GM18868 (cell line): ENCODE data around the gene COLGALT1.
A peak's percentile ranks its signal among the peaks of the same experiment; 100 is the strongest.
"Not testable (repeated sequence)": the region's sequence is repeated elsewhere in the genome, so short reads cannot be mapped to it uniquely, and the experiment has no call there.

ENCODE experiments used
- ATAC-seq: cut with Tn5 transposase; IDR thresholded peaks from one replicate; pipeline ENCODE4 v1.9.1; 2021; ENCODE audit warnings: mild to moderate bottlenecking, moderate library complexity; ENCODE audit not compliant: unreplicated experiment

Gene COLGALT1

DNA sequence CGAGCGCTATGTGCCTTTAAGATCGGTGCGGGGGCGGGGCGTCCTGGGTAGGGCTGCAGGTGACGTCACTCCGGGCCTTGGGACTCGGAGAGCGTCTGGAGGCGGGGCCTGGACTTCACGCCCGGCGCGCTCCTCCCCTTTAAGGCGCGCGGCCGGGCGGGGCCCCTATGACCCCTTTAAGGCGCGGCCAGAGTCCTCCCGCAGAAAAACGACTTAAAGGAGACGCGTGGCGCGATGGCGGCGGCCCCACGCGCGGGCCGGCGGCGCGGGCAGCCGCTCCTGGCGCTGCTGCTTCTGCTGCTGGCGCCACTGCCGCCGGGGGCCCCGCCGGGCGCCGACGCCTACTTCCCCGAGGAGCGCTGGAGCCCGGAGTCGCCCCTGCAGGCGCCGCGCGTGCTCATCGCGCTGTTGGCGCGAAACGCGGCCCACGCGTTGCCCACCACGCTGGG is at the start of gene COLGALT1:
COLGALT1 (plus strand) TSS at position 170 of the 449 bp plus-strand sequence; CDS start at position 235, 65 bp downstream.
- ATAC-seq: peak; percentile 87

DNA sequence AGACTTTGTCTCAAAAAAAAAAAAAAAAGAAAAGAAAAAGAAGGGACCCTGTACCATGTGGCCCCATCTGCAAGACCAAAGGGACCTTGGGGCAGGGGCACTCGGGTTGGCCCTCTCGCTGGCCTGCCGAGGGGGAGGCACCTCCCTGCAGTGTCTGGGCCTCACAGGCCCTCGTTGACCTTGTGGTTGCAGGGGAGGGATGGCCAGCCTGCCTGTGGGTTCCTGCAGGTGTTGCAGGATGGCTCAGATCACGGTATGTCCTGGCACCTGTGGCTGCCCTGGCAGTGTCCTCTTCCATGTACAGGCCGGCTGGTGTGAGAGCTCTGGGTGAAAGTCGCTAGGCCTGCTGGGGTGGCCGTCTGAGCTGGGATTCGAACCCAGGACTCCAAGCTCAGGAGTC is 48.7 kb upstream of the COLGALT1 start:
- no peak for ATAC-seq

DNA sequence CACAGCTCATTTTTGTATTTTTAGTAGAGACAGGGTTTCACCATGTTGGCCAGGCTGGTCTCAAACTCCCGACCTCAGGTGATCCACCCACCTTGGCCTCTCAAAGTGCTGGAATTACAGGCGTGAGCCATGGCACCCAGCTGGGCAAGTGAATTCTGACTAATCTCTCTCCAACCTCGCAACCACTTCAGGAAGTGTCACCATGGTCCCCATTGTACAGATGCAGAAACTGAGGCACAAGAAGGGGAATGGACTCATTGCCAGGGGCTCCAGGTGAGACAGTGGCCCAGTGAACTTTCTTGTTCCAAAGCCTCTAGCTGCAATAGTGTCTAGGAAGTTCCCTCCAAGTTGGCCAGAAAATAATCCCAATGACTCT is 46.9 kb upstream of the COLGALT1 start:
- ATAC-seq: not testable (repeated sequence)

DNA sequence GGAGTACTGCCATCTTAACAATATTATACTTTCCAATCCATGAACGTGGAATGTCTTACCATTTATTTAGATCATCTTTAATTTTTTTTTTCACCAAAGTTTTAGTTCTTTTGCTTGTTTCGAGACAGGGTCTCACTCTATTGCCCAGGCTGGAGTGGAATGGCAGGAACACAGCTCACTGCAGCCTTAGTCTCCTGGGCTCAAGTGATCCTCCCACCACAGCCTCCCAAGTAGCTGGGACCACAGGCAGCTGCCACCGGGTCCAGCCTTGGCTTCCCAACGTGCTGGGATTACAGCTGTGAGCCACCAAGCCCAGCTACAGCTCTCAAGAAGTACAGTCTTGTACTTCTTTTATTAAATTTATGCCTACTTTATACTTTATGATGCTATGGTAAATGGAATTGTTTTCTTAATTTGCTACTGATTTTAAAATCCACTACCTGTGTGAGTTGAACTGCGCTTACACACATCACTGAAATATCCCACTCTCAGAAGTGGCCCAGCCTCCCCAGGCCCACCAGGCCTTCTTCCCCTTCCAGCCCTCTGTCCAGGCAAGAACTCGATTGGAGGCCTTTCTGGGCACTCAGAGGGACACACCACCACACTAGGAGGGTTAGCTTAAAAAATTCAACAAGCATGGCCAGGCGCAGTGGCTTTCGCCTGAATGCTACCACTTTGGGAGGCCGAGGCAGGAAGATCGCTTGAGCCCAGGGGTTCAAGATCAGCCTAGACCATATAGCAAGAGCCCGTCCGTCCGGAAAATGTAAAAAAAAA is 45.0 kb upstream of the COLGALT1 start:
- no peak for ATAC-seq

DNA sequence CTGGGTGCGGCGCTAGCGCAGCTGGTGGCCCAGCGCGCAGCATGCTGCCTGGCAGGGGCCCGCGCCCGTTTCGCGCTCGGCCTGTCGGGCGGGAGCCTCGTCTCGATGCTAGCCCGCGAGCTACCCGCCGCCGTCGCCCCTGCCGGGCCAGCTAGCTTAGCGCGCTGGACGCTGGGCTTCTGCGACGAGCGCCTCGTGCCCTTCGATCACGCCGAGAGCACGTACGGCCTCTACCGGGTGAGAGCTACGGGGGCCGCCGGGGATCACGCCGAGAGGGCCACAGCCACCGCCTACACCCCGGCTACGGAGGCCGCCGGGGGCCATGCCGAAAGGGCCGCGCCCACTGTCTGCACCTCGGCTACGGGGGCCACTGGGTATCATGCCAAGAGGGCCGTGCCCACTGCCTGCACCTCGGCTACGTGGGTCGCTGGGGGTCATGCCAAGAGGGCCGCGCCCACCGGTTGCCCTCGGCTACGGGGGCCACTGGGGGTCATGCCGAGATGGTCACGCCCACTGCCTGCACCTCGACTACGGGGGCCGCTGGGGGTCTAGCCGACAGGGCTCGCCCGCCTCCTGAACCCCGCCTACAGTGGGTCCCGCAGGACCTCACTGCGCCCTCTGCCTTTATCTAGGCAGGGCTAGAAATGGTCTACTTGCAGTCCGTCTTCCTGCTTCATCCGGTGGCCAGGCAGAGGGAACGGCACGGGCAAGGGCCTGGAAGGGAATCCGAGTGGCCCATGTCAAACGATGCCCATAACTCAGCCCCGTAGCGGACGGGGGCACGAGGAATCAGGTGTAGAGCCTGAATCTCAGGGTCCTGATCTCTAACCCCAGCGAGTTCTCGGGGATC is 43.5 kb upstream of the COLGALT1 start:
- ATAC-seq: peak; percentile 54

DNA sequence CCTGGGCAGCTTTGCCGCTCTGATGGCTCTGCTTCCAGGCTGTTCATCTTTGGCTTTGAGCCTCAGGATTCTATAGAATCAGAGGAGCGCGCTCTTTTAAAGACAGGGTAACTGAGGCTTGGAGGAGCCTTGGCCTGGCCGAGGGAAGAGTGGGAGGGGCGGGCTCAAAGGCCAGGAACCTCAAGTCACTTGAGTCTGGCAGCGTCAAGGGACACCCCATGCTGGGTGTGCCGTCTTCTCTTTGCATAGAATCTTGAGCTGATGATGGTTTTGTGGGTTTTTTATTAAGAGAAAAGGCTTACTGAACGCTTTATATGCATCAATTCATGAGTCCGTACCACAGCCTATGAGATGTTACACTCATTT is 42.9 kb upstream of the COLGALT1 start:
- no peak for ATAC-seq

DNA sequence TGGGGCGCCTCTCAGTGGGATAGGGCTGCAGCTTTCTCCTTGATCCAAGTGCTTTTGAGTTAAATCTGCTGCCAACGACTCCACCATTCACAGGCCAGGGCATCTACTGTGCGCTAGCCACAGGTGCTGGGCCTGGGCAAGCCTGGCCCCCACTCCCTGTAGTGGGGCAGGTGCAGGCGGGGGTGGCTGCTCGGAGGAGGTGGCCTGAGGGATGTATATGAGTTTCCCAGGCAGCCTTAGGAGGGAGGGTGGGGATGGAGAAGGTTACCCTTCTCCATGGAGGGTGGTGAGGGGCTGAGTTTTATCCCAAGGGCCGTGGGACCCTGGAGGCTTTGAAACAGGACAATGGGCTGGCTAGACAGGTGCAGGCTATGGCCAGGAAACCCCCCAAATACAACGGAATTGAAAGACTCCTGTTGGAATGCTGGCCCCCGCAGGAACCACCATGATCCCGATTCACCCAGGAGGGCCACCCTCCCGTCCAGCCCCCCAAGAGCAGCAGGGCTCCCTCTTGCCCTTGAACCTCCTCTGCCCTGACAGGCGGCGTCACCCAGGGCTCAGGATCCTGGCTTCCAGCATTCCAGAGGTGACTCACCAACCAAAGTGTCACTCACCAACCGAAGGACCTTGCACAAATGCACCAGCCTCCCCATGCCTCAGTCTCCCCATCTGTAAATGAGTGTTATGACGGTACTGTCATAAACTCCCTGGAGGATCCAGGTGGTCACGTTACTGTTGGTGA is 39.9 kb upstream of the COLGALT1 start:
- no peak for ATAC-seq

DNA sequence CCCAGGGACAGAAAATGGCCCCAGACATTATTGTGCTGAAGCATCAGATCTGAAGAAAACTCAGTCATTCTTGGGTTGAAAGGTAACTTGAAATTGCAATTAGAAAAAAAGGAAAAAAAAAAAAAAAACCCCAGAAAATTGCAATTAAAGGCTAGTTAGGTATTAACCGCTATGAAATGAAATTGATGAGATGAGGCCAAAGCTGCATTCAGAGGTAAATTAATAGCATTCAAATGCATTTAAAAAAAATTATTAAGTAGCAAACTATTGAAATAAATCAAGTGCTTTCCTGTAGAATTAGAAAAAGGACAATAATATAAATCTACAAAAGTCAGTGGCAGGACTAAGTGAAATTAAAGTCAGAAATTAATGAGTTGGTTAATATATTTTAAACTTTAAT is 37.6 kb upstream of the COLGALT1 start:
- ATAC-seq: no peak

DNA sequence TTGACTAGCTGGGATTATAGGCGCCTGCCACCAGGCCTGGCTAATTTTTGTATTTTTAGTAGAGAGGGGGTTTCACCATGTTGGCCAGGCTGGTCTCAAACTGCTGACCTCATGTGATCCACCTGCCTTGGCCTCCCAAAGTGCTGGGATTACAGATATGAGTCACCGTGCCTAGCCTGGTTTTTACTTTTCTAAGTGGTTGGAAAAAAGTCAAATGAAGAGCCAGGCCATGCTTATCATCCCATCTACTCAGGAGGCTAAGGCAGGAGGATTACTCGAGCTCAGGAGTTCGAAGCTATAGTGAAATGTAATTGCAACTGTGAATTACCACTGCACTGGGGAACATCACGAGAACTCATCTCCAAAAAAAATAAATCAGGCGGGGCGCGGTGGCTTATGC is 36.8 kb upstream of the COLGALT1 start:
- ATAC-seq: not testable (repeated sequence)

DNA sequence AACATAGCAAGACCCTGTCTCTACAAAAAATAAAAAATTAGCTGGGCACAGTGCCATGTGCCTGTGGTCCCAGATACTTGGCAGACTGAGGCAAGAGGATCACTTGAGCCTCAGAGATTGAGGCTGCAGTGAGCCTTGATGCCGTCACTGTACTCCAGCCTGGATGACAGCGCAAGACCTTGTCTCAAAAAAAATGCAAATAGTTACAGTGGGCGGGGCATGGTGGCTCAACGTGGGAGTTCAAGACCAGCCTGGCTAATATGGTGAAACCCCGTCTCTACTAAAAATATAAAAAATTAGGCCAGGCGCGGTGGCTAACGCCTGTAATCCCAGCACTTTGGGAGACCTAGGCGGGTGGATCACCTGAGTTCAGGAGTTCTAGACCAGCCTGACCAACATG is 35.5 kb upstream of the COLGALT1 start:
- ATAC-seq: no peak

DNA sequence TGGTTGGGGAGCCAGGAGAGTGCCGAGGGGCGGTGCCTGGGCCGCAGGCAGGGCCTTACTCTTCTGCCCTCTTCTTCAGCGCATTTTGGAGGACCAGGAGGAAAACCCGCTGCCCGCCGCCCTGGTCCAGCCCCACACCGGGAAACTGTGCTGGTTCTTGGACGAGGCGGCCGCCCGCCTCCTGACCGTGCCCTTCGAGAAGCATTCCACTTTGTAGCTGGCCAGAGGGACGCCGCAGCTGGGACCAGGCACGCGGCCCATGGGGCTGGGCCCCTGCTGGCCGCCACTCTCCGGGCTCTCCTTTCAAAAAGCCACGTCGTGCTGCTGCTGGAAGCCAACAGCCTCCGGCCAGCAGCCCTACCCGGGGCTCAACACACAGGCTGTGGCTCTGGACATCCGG is 34.6 kb upstream of the COLGALT1 start:
- ATAC-seq: no peak

DNA sequence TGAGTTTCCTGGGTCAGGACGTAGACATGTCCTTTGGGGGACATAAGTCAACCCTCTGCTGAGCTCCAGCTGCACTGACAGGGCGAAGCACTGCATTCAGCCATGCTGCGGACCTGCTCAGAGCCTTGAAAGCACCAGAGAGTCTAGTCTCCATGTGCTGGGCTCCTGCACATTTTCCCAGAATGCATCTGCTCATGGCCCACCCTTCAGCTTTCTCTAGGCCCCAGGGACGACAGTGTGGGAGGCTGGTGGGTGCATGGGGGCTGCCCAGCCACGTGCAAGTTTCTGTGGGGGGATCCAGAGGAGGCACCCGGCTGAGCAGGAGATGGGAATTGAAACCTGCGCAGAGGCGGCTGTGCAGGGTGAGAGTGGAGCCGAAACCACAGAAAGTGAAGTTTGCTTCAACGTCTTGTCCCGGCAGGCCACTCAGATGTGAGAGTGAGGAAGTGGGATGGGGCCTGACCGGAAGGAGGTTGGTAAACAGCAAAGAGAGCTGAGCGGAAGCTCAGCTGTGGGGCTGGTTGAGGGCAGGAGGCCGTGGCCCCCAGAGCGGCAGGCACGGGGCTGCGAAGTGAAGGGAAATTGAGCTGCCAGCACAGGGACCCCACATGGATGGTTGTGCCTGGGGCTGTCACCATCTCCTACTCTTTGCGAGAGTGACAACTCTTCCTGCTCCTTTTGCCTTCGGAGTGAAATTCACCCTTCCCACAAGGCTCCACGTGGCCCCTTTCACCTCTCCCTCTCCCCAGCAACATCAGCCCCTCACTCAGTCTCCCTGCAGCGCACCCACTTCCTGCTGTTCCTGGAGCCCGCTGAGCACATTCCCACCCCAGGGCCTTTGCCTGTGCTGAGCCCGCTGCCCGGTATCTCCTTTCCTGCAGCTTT is 32.2 kb upstream of the COLGALT1 start:
- peak; percentile 77 for ATAC-seq

DNA sequence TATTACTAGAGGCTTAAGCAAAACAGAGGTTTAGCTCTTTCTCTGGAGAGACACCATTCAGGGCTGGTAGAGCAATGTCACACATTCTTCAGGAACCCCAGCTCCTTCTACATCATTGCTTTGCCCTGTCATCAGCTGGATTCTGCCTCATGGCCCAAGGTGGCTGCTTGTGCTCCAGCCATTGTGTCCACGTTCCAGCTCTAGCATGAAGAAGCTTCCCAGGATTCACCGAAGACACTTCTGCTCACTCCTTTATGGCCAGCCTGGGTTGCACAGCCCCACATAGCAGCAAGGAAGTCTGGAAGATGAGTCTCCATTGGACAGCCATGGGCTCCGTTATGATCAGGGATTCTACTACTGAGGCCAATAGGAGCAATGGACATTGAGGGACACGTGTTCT is 30.8 kb upstream of the COLGALT1 start:
- ATAC-seq: no peak

DNA sequence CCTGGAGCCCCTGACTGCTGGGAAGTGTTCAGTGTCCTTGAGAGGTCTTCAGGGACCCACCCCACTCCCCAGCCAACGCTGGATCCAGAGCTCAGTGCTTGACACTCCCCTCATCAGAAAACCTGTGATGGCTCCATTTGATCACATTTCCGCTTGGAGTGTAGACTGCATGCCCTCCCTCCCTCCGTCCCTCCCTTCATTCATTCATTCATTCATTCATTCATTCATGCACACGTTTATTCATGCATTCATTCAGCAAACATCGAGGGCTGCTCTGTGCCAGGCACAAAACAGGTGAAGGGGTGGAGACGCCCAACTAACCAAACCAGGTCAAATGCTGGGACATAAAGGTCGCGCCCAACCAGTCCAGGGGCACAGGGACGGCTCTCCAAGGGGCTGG is 30.3 kb upstream of the COLGALT1 start:
- no peak for ATAC-seq

DNA sequence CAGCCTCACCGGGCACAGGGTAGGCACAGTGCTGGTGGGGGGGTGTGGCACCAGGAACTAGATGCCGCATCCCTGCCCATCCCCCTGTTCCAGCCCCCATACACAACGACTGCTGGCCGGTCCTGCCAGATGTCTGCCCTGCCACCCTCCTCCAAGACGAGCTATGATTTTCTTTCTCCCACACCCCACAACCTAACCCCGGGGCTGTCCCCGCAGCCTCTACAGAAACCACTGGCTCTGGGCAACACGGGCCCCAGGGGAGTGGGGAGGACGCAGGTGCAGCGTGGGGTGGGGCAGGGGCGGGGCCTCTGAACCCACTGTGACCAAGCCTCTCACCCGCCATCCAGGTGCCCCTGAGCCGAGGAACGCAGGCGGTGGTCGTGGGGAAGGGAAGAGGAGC is 28.5 kb upstream of the COLGALT1 start:
- no peak for ATAC-seq

DNA sequence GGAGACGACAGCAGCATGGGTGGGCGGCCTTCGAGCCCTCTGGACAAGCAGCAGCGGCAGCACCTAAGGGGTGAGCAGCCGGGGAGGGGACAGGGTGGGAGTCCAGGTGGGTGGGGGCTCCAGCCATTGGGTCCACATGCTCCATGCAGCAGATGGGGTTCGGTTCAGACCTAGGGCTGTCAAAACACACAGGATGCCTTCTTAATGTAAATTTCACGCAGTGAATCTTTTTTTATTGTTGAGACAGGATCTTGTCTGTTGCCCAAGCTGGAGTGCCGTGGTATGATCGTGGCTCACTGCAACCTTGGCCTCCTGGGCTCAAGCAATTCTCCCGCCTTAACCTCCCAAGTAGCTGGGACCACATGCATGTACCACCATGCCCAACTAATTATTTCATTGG is 28.1 kb upstream of the COLGALT1 start:
- no peak for ATAC-seq

DNA sequence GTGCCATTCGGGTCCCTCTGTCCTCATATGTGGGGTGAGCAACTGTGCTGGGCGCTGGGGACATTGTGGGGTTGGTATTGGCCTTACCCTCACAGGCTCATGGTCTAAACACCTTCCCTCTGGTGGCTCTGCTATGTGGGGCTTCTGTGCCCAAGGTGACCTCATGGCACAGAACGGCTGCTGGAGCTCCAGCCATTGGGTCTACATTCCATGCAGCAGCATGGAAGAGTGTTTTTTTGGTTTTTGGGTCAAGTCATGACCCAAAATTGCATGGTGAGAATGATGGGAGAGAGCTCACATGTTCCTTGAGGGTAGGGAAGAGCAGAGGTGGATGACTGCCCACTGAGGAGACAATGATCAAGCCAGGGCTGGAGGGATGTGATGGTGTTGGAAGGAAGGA is 26.8 kb upstream of the COLGALT1 start:
- no peak for ATAC-seq

DNA sequence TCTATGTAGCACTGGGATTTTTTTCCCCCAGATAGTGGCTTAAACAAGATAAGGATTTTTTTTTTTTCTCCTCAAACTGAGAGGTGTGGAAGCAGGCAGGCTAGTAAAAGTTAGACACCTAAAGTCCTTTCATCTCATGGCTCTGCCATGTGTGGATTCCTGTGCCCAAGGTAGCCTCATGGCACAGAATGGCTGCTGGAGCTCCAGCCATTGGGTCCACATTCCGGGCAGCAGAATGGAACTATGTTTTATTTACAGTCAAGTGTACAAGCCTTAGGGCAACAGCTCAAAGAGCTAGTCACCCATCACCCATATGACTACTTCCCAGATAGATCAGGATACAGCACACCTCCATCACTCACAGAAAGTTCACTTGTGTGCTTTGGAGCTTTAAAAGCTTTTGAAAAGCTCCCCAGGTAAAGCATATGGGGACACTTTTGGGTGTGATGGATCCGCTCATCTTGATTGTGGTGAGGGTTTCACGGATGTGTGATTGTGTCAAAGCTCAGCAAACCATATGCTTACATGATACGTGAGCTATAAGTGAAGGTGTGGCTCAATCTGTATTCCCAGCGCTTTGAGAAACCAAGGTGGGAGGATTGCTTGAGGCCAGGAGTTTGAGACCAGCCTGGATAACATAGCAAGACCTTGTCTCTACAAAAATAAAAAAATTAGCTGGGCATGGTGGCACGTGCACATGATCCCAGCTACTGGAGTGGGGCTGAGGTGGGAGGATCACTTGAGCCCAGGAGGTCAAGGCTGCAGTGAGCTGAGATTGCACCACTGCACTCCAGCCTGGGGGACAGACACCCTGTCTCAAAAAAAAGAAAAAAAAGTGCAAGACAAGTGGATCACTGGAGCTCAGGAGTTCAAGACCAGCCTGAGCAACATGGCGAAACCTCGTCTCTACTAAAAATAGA is 25.9 kb upstream of the COLGALT1 start:
- no peak for ATAC-seq

DNA sequence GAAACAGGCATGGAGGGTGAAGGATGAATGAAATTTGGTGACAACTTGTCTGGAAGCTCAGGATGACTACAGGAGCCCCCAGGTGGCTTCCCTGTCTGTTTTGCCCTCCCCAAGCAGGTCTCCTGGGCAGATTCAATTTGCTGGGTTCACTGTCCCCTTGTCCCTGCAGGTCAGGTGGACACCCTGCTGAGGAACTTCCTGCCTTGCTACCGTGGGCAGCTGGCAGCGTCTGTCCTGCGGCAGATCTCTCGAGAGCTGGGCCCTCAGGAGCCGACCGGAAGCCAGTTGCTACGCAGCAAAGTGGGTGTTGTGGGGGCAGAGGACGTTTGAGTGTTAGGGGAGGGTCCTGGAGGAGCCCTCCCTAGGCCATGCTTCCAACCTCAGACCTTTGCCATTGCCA is 24.9 kb upstream of the COLGALT1 start:
- no peak for ATAC-seq
